Neural progenitor cell (in vitro differentiated cells): ENCODE results near the gene MINDY4.

Experiments
- EZH2 ChIP-seq: fragments of 200-600 bp; sonication (generic); IDR thresholded peaks from 2 replicates; pipeline ENCODE4 v1.6.1; 2017; ENCODE audit warnings: antibody characterized with exemption, mild to moderate bottlenecking, moderate library complexity
- EZH2phosphoT487 ChIP-seq: fragments of 200-600 bp; sonication (generic); IDR thresholded peaks from 2 replicates; pipeline ENCODE4 v1.6.1; 2017; ENCODE audit warnings: antibody characterized with exemption
- TF ChIP-seq, protein P1 (sequence below): fragments of 200-600 bp; sonication (generic); IDR thresholded peaks from 2 replicates; pipeline ENCODE4 v1.5.1; 2017; ENCODE audit warnings: antibody characterized with exemption, mild to moderate bottlenecking

DNA sequence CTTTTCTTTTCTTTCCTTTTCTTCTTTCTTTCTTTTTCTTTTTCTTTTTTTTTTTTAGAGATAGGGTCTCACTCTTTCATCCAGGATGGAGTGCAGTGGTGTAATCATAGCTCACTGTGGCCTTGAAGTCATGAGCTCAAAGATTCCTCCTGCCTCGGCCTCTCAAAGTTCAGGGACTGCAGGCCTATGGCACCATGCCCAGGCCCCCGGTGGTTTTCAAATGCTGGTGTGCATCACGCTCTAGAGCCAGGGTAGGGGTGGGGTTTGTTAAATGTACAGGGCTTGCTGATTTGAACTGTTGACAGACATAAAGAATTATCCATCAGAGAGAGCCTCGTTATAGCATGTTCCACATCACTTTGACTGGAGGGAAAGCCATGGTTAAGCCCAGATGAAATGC, 5.8 kb downstream of the MINDY4 start:
- TF ChIP-seq, protein P1, sequence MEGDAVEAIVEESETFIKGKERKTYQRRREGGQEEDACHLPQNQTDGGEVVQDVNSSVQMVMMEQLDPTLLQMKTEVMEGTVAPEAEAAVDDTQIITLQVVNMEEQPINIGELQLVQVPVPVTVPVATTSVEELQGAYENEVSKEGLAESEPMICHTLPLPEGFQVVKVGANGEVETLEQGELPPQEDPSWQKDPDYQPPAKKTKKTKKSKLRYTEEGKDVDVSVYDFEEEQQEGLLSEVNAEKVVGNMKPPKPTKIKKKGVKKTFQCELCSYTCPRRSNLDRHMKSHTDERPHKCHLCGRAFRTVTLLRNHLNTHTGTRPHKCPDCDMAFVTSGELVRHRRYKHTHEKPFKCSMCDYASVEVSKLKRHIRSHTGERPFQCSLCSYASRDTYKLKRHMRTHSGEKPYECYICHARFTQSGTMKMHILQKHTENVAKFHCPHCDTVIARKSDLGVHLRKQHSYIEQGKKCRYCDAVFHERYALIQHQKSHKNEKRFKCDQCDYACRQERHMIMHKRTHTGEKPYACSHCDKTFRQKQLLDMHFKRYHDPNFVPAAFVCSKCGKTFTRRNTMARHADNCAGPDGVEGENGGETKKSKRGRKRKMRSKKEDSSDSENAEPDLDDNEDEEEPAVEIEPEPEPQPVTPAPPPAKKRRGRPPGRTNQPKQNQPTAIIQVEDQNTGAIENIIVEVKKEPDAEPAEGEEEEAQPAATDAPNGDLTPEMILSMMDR = no peak
- TF ChIP-seq EZH2 (no peak), EZH2phosphoT487 (no peak)
